G401.6 (cell line): Measurements from ENCODE around the gene IL17REL.

Source experiments
- FAIRE-seq: peaks from 2 replicates; lab custom pipeline; 2012; peaks lifted over from hg19 to GRCh38; lab: Jason Lieb, UNC

Gene IL17REL

GRCh38 chr22:50022171-50022819 is 9.7 kb upstream of the IL17REL start:
- no peak for FAIRE-seq

GRCh38 chr22:50020606-50021005 is 8.0 kb upstream of the IL17REL start:
- no peak for FAIRE-seq

GRCh38 chr22:50019316-50019715 is 6.8 kb upstream of the IL17REL start:
- FAIRE-seq = no peak

GRCh38 chr22:50018608-50019285 is 6.2 kb upstream of the IL17REL start:
- FAIRE-seq = no peak

- no peak for FAIRE-seq
Observed at GRCh38 chr22:50017701-50018224, 5.2 kb upstream of the IL17REL start.

- FAIRE-seq = no peak
Observed at GRCh38 chr22:50016988-50017700, 4.6 kb upstream of the IL17REL start.

GRCh38 chr22:50016308-50016987 is 3.9 kb upstream of the IL17REL start:
- no peak for FAIRE-seq

- no peak for FAIRE-seq
Observed at GRCh38 chr22:50015451-50016307, 3.1 kb upstream of the IL17REL start.

GRCh38 chr22:50014655-50015401 is 2.3 kb upstream of the IL17REL start:
- no peak for FAIRE-seq

GRCh38 chr22:50014053-50014501 is 1.5 kb upstream of the IL17REL start:
- no peak for FAIRE-seq

- FAIRE-seq = no peak
Observed at GRCh38 chr22:50011447-50012210, 936 bp downstream of the IL17REL start.

- no peak for FAIRE-seq
Observed at GRCh38 chr22:50010676-50011446, 1.7 kb downstream of the IL17REL start.

- no peak for FAIRE-seq
Observed at GRCh38 chr22:50009765-50010675, 2.5 kb downstream of the IL17REL start.

GRCh38 chr22:50009251-50009650 is 3.3 kb downstream of the IL17REL start:
- FAIRE-seq = no peak

- FAIRE-seq = no peak
Observed at GRCh38 chr22:50008151-50009040, 4.2 kb downstream of the IL17REL start.

- FAIRE-seq = no peak
Observed at GRCh38 chr22:50007057-50007511, 5.5 kb downstream of the IL17REL start.

GRCh38 chr22:50004918-50005317 is 7.6 kb downstream of the IL17REL start:
- FAIRE-seq = no peak
